HG03342 (cell line): ENCODE data around the gene CATSPER3.

Experiments
- ATAC-seq: cut with Tn5 transposase; IDR thresholded peaks from one replicate; pipeline ENCODE4 v1.9.1; 2021; ENCODE audit warnings: mild to moderate bottlenecking, moderate library complexity; ENCODE audit not compliant: unreplicated experiment

CATSPER3 gene

DNA sequence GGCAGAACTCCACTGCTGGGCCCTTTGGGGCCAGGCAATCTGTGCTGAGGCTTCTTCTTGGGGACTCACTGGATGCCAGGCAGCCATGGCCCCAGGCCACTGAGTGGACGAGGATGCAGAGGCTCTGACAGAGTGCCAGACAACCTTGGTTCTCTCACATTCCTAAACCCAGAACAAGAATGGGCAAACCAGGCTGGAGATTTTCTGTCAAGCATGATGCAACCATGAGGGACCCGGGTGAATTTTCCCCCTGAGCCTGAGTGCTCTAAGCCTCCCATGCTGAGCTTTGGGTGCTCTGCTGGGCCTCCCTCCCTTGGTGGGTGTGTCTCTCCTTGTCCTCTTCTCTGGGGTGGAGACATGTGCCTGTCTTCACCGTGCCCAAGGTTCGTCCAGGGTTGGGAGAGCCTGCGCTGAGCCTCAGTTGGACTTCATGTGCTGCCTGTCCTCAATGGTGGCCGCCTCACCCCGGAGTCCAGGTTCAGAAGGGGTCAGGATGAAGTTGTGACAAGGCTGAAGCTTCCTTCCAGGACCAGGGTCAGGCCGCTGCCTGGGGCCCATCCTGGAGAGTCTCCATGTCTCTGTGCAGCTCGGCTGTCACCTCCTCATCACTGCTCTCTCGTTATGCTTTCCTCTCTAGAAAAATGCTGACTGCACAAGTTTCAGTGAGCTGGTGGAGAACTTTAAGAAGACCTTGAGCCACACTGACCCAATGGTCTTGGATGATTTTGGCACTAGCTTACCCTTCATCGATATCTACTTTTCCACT lies 42.2 kb downstream of the CATSPER3 start:
- no peak for ATAC-seq

GRCh38 chr5:135010502-135011354 lies 43.0 kb downstream of the CATSPER3 start:
- no peak for ATAC-seq

GRCh38 chr5:135011355-135012032 lies 43.8 kb downstream of the CATSPER3 start:
- no peak for ATAC-seq

DNA sequence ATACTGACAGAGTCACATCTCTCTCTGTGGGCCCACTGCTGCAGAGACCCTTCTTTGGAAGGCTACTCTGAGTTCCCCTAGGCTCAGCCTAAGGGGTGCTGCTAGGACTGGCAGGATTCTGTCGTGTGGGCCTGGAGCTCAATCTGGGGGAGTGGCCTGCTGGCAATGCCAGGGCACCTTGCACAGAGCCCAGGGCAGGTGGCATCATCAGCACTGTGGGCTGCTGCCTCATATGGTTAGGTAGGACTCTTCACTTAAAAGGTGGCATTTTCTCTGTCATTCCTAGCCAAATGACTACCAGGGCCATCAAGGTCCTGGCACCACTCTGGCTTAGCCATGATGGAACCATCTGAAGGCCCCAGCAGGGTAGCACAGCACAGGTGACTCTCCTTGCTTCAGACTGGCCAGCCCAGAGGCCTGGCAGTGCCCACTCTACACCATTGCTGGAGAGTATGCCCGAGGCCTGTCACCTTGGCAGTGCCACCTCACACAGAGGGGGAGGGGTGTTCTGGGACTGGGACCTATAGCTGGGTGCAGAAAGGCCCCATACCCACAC lies 44.4 kb downstream of the CATSPER3 start:
- no peak for ATAC-seq

DNA sequence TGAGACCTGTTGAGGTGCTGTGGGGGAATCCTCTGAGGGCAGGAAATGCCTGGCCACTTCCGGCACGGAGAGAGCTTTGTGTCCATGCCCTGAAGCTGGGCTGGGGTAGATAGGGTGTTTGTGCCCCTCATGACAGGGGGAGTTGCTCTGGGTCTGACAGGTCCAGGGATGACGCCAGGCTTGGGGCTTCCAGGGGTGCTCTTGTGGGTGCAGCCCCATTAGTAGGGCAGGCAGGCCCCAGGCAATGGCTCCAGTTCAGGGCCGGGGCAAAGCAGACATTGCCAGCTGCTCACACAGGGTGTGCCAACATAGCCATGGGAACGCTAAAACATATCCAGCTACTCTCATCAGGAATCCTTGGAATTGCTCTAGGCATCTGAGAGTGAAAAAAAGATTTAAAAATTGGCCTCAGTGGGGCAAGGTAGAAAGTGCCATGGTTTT lies 45.3 kb downstream of the CATSPER3 start:
- ATAC-seq: no peak

DNA sequence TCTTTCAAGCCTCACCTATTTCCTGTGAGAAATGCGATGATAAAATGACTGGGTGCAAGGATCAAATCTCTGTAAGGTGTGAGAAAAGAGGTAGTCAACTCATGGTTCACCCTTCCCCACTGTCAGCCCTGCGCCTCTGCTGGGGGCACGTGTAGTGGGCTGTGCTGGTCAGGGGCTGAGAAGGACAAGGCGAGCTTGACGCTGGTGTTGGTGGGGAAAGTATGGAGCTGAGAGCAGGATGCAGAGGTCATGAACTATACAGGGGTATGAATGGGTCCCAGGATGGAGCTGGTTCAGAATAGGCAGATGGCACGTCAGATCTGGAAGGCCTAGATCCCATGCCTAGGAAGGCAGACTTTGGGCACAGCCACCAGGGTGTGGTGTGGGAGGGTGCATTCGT lies 45.7 kb downstream of the CATSPER3 start:
- no peak for ATAC-seq

DNA sequence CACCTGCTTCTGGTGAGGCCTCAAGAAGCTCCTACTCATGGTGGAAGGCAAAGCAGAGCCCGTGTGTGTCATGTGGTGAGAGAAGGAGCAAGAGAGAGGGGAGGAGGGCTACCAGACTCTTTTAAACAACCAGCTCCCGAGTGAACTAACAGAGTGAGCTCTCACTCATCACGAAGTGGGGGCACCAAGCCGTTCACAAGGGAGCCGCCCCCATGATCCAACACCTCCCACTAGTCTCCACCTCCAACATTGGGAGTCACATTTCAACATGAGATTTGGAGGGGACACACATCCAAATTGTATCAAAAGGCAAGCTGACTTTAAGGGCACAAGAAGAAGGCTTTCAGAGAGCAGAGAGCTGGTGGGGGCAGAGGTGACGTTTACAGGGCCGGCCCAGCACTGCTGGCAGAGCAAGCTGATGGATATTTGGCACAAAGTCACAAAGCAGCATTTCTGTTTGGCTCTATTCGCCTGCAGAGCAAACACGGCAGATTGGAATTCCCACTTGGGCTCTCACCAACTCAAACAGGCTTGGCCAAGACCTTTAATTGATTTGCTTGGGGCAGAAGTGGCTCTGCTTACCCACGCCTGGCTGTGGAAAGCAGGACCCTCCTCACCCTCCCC lies 46.4 kb downstream of the CATSPER3 start:
- ATAC-seq: no peak

GRCh38 chr5:135015942-135016341 lies 48.2 kb downstream of the CATSPER3 start:
- ATAC-seq: no peak

DNA sequence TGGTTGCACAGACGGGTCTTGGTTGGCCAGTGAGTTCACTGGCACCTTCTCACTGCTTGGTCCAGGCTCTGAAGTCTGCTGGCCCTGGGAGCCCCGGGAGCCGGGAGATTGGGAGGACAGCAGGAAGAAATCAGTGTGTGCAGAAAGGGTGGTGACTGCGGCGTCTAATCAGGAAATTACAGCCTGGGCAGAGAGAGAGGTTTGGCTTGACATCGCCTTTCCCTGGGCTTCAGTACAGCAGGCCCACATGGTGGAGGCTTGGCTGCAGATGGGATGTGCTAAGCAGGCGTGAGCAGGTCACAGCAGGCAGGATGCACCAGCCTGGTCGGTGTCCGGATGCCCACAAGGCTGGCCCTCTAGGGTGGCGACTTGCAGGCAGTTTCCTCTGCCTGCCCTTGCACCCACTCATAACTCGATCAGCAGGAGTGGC lies 49.2 kb downstream of the CATSPER3 start:
- ATAC-seq: no peak

DNA sequence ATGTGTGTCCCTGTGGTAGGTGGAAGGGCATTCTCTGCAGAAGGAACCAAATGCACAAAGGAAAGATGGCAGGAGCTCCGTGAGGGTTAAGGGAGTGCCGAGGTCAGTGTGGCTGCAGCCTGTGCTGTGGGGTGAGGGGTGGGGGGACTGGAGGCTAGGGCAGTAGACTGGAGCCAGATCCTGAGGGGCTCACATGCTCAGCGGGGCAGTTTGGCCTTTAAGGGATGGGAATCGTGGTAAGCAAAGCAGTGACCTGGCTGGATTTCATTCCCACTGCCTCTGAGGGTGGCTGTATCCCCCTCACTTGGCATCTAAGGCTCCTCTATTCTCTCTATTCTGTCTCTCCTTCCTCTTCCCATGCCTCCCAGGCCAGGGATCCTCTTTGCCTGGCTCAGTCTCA lies 50.8 kb downstream of the CATSPER3 start:
- no peak for ATAC-seq

GRCh38 chr5:135019314-135019713 lies 51.6 kb downstream of the CATSPER3 start:
- no peak for ATAC-seq

- no peak for ATAC-seq
Measured at GRCh38 chr5:135020111-135020895, 52.6 kb downstream of the CATSPER3 start.

DNA sequence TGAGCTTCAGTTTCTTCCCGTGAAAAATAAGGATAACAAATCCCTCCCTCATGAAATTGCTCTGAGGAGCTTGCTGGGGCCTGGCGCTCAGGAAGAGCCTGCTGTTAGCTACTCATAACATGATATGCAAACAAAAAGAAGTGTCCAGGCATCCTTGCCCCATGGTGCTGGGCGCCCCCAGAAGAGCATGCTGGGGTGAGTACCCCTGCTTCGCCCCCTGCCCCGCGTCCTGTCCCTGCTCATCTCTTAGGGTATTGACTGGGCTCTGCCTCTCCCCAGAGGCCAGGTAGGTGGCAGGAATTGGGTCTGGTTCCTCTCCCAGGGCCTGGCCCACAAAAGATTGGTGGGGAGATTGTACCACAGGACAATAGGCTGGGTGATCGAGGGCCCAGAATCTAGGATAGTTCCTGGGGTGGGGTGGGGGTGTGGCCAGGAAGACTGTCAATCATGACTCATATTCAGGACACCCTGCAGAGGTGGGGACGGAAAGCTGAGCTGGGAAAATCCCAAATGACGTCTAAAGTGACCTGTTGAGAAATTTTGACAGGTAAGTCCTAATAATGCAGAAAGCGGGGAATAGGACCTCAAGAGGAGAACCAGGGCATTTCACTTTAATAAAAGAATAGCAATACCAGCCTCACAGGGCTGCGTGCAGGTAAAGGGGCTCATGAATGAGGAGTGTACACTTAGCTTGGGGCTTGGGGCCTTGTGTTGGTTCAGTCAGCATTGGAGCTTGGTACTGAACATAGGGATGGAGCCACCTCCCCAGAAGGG lies 57.4 kb downstream of the CATSPER3 start:
- ATAC-seq: no peak

DNA sequence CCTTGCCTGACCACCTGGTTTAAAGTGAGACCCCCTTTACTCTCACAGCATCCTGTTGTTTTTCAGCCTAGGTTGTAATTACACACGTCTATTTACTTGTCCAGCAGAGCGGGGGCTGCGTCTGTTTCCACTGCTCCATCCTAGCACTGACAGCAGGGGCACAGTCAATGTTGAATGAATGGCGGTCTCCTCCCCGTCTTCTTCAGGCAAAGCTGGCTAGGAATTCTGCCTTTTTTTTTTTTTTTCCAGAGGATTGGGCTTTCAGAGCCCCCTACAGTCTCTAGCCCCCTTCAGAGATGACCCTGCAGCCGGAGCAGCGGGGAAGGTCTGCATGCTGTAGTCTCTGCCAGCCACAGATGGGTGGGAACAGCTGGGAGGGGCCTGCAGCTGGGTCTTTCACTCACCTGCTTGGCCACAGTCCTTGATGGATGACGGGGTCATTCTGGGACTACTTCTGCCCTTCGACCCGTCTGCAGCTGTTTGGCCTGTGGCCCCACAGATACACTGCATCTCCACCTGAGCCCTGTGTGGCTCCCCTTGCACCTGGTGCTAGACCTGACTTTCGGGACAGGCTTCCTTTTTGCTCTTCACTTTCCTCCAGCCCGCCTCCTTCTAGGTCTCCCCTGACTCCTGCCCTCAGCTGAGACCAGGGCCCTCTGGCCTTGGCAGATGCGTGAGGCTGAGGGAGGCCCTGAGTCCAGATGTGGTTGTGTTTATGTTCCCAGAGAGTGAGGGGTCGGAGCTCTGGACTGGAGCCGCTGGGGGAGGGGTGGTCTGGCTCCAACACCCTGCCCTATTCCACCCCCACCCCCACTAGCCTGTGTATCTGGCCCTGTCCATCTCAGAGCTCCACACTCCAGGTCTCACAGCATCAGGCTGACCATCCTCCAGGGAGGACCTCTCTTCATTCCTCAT lies 58.3 kb downstream of the CATSPER3 start:
- no peak for ATAC-seq

DNA sequence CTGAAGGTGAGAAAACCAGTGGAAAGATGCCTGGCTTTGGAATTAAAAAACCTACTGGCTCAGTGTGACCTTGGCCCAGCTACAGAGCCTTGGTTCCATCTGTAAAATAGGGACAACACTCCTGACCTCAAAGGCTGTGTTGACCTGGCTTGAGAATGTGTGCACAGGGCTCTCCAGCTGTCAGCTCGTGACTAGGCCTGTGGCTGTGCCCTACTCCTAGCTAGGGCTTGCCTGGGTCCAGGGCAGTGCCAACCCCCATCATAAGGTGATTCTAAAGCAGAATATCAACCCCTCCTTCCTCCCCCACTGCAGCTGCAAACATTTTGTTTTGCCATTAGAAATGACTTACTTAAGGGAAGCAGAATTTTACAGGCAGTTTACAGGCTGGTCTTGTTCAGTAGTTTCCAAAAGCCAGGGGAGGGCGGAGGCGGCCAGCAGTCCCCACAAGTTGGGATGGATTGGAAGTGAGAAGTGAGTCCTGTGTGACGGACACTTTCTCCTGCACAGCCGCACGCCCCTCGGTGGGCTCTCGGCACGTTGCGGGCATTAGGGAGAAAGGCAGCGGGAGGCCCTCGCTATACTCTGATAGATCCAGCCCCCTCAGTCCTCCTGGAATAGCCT lies 59.0 kb downstream of the CATSPER3 start:
- ATAC-seq: no peak

DNA sequence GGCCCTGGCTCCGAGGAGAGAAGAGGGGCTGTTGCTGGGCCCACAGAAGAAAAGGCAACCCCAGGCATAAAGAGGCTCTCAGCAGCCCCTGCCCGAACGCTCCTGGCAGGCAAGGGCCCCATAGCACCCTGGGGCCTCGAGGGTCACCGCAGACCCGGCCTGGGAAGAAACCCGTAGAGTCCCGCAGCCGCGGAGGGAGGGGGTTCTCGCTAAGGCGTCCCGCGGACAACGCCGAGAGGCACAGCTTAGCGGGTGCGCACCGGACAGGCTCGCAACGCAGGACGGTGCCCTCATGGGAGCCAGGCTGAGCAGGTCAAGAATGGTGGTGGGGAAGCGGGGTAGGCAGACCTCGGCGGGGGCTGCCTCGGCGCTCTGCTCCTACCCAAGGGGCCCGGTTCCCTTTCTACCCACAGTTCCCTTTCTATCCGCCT lies 59.6 kb downstream of the CATSPER3 start:
- no peak for ATAC-seq

- no peak for ATAC-seq
Measured at GRCh38 chr5:135027697-135028615, 60.2 kb downstream of the CATSPER3 start.
